Glutamatergic neuron (in vitro differentiated cells): ENCODE measurements around the gene DLGAP5. TPM values are rescaled to one million over a fixed set of nuclear protein-coding genes. Genes with fewer than 3 reads are reported as not detected.

Experiments
- DNase-seq: peaks from one replicate; pipeline ENCODE4 v3.0.0; 2022
- H3K27ac Mint-ChIP-seq: one replicate; pipeline ENCODE4 v1.8.0; 2020; ENCODE audit warnings: mild to moderate bottlenecking, mixed read lengths, inconsistent platforms; ENCODE audit not compliant: unreplicated experiment
- H3K27me3 Mint-ChIP-seq: one replicate; pipeline ENCODE4 v1.8.0; 2020; ENCODE audit warnings: mild to moderate bottlenecking, moderate library complexity, mixed read lengths, inconsistent platforms; ENCODE audit not compliant: unreplicated experiment
- H3K36me3 Mint-ChIP-seq: one replicate; pipeline ENCODE4 v1.8.0; 2020; ENCODE audit warnings: mild to moderate bottlenecking, mixed read lengths, inconsistent platforms; ENCODE audit not compliant: unreplicated experiment
- H3K4me1 Mint-ChIP-seq: one replicate; pipeline ENCODE4 v1.8.0; 2020; ENCODE audit warnings: mild to moderate bottlenecking, low read depth, mixed read lengths, inconsistent platforms; ENCODE audit not compliant: unreplicated experiment
- H3K4me3 Mint-ChIP-seq: one replicate; pipeline ENCODE4 v1.8.0; 2020; ENCODE audit warnings: mild to moderate bottlenecking, mixed read lengths, inconsistent platforms; ENCODE audit not compliant: unreplicated experiment
- H3K9me3 Mint-ChIP-seq: one replicate; pipeline ENCODE4 v1.8.0; 2020; ENCODE audit warnings: mild to moderate bottlenecking, moderate library complexity, mixed read lengths, inconsistent platforms; ENCODE audit not compliant: unreplicated experiment
- total RNA-seq: library from RNA; stranded (reverse); fragmentation: NEBNext Ultra II Directional; extraction: Animal tissue kit (Norgen Biotek cat#: 25700); gene quantifications from one replicate; pipeline ENCODE4 v1.2.1, GENCODE V29; 2021; ENCODE audit not compliant: unreplicated experiment
- TF ChIP-seq, protein P1 (sequence below): fragments of 200-600 bp; sonication (generic); IDR thresholded peaks from one replicate; pipeline ENCODE4 v1.5.0; 2021; ENCODE audit not compliant: partially characterized antibody, unreplicated experiment

Gene DLGAP5
- total RNA-seq, 1 donor from 2014 or later: 8.2 TPM

DNA sequence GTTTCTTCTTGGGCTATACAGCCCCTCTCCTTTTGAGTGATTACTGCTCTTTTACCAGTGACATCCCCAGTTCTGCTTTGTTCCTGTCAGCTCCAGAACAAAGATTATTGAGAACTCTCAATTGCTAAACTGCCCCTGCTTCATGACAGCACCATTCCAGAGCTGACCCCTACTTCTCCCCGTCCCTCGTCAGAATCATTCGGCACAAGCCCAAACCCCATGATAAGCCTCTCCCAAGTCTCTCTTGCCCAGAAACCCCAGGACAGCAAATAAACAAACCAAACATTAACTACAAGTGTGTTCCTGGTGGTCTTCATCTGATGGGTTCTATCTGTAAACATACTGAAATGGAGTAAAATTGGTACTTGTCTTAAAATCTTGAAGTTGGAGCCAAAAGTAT, 9.3 kb upstream of the DLGAP5 start:
- TF ChIP-seq, protein P1, sequence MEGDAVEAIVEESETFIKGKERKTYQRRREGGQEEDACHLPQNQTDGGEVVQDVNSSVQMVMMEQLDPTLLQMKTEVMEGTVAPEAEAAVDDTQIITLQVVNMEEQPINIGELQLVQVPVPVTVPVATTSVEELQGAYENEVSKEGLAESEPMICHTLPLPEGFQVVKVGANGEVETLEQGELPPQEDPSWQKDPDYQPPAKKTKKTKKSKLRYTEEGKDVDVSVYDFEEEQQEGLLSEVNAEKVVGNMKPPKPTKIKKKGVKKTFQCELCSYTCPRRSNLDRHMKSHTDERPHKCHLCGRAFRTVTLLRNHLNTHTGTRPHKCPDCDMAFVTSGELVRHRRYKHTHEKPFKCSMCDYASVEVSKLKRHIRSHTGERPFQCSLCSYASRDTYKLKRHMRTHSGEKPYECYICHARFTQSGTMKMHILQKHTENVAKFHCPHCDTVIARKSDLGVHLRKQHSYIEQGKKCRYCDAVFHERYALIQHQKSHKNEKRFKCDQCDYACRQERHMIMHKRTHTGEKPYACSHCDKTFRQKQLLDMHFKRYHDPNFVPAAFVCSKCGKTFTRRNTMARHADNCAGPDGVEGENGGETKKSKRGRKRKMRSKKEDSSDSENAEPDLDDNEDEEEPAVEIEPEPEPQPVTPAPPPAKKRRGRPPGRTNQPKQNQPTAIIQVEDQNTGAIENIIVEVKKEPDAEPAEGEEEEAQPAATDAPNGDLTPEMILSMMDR: no peak
- Mint-ChIP-seq H3K36me3 (no peaks in the 10 kb centered on the region), H3K27me3 (no peaks in the 10 kb centered on the region), H3K4me3 (no peak overlapping the region), H3K4me1 (no peaks in the 10 kb centered on the region), H3K9me3 (no peaks in the 10 kb centered on the region), H3K27ac (no peak overlapping the region)
- DNase-seq: no peak

DNA sequence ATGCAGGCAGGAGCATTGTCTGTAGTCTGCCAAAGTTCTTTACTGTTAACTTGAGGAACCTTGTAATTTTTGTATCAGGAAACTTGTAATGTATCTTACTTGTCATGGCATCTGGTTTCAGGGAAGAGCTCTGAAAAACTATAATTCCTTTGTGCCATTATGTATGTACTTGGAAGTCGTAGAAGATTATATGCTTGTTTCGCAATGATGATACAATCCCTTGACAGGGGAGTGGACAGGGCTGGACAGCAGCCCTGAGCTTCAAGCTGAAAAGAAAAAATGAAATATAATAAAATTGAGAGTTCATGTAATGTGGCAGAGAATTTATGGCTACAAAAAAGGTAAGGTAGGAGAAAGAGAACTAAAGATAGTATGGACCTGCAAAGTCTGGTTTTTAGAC, 7.4 kb upstream of the DLGAP5 start:
- Mint-ChIP-seq H3K9me3 (no peaks in the 10 kb centered on the region), H3K36me3 (no peaks in the 10 kb centered on the region), H3K4me3 (no peak overlapping the region), H3K27ac (no peak overlapping the region), H3K4me1 (no peaks in the 10 kb centered on the region), H3K27me3 (no peaks in the 10 kb centered on the region)
- no peak for DNase-seq
- TF ChIP-seq, protein P1: no peak

DNA sequence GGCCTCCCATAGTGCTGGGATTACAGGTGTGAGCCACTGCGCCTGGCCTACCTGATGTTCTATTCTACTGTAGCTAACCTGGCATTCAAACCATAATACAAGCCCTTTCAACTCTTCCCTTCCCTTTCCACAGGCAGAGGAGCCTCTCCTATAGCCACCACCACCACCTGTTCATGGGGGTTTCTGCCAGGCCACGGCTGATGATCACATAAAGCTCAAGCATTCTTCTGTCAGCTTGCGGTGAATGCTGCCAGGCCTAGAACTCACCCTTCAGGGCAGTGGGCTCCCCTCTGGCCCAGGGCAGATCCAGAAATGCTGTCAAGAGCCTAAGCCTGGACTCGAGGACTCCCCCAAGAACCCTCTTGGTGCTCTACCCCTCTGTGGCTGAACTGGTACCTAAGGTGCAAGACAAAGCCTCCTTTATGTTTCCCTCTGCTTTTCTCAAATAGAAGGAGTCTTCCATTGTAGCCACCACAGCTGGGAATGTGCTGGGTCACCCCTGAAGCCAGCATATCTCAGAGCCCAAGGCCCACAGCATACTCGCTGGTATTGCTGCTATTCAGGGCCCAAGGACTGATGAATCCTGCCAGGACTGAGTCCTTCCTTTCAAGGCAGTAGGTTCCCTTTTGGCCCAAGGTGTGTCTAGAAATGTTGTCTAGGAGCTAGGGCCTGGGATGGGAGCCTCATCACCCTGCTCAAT, 3.4 kb upstream of the DLGAP5 start:
- H3K27me3 Mint-ChIP-seq: no peaks in the 10 kb centered on the region
- H3K36me3 Mint-ChIP-seq: no peaks in the 10 kb centered on the region
- H3K27ac Mint-ChIP-seq: no peak overlapping the region
- DNase-seq: no peak
- TF ChIP-seq, protein P1: no peak
- no peaks in the 10 kb centered on the region for H3K9me3 Mint-ChIP-seq
- H3K4me3 Mint-ChIP-seq: no peak overlapping the region
- peaks cover 10% of the 10 kb centered on the region for H3K4me1 Mint-ChIP-seq

DNA sequence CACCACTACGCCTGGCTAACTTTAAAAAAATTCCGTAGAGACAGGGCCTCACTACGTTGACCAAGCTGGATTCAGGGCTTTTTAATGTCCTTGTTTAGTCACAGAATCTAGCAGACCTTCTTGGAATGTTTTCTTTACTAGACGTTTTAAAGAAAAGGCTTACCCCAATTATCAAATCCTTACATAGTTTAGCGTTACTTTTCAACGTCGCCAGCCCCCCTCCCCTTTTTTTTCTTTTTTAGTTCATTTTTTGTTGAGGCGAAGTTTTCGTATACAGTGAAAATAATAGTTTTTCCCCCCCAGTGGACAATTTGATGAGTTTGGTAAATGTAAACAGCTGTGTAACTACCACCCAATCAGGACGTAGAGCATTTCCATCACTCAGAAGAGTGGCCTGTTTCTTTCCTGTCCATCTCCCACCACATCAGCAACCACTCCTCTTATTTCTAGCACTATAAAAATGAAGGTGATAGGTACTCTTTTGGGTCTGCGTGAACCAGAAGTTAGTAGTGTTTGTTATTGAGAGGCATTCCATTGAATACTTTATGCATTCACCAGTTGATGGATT, 753 bp upstream of the DLGAP5 start:
- H3K27ac Mint-ChIP-seq: no peak overlapping the region
- H3K4me3 Mint-ChIP-seq: peak overlapping the region; percentile 90
- H3K36me3 Mint-ChIP-seq: no peaks in the 10 kb centered on the region
- H3K9me3 Mint-ChIP-seq: no peaks in the 10 kb centered on the region
- no peak for DNase-seq
- H3K27me3 Mint-ChIP-seq: peaks cover under 1% of the 10 kb centered on the region
- peaks cover 10% of the 10 kb centered on the region for H3K4me1 Mint-ChIP-seq
- TF ChIP-seq, protein P1: no peak

DNA sequence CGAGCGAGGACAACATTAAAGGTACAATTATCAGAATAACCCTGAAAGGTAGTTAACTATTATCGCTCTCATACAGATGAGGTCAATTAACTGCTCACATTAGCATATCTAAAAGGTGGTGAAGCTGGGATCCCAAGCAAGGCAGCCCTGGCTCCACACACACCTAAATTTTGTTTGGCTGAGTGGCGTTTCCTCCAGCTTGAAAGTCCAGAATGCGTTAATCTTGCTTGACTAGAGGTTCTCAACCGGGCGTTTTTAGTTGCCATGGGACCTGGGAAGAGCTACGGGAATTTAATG, 531 bp downstream of the DLGAP5 start:
- H3K36me3 Mint-ChIP-seq: no peaks in the 10 kb centered on the region
- no peaks in the 10 kb centered on the region for H3K9me3 Mint-ChIP-seq
- no peak for DNase-seq
- no peak overlapping the region for H3K27ac Mint-ChIP-seq
- H3K4me3 Mint-ChIP-seq: peak overlapping the region; percentile 90
- TF ChIP-seq, protein P1: no peak
- peaks cover 2% of the 10 kb centered on the region for H3K27me3 Mint-ChIP-seq
- H3K4me1 Mint-ChIP-seq: peaks cover 10% of the 10 kb centered on the region
